WI38 (cell line): ENCODE results near the gene AXIN2.

ENCODE experiments used
- H3K4me3 ChIP-seq: 2 replicates; pipeline ENCODE4 v1.5.1; 2011; ENCODE audit warnings: low read depth, mild to moderate bottlenecking, control low read depth, low read length
- TF ChIP-seq, protein P1 (sequence below): IDR thresholded peaks from 2 replicates; pipeline ENCODE4 v1.5.1; 2012; ENCODE audit warnings: low read depth, mild to moderate bottlenecking, control low read depth, low read length

Gene AXIN2

GRCh38 chr17:65561452-65562205 is at the start of gene AXIN2:
TSS of gene AXIN2 (minus strand) at chr17:65561648. CDS start at chr17:65558620, 3,028 bp downstream.
- H3K4me3 ChIP-seq: peak within 1 kb of the TSS; percentile 74
- TF ChIP-seq, protein P1, sequence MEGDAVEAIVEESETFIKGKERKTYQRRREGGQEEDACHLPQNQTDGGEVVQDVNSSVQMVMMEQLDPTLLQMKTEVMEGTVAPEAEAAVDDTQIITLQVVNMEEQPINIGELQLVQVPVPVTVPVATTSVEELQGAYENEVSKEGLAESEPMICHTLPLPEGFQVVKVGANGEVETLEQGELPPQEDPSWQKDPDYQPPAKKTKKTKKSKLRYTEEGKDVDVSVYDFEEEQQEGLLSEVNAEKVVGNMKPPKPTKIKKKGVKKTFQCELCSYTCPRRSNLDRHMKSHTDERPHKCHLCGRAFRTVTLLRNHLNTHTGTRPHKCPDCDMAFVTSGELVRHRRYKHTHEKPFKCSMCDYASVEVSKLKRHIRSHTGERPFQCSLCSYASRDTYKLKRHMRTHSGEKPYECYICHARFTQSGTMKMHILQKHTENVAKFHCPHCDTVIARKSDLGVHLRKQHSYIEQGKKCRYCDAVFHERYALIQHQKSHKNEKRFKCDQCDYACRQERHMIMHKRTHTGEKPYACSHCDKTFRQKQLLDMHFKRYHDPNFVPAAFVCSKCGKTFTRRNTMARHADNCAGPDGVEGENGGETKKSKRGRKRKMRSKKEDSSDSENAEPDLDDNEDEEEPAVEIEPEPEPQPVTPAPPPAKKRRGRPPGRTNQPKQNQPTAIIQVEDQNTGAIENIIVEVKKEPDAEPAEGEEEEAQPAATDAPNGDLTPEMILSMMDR: 0 out of 2 replicates have a peak, but pooled peaks have one; percentile 7

DNA sequence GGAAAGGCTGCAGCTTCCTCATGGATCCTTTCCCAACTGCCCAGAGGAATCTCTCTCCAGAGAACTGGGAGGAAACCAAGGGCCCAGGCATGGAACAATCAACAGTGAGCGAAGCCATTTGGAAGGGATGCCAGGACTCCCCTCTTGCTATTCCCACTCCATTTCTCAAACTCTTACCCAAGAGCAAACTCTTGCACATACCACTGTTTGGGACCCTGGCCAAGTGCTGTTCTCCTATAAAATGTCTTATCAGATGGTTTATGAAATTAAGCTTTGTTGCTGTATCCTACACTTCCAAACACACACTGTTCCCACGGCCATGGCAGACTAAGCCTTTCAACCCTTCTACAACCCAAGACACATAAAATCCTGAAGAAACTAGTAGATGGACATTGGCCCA is 48.3 kb upstream of the AXIN2 start:
- no peak overlapping the region for H3K4me3 ChIP-seq
- TF ChIP-seq, protein P1: no peak

DNA sequence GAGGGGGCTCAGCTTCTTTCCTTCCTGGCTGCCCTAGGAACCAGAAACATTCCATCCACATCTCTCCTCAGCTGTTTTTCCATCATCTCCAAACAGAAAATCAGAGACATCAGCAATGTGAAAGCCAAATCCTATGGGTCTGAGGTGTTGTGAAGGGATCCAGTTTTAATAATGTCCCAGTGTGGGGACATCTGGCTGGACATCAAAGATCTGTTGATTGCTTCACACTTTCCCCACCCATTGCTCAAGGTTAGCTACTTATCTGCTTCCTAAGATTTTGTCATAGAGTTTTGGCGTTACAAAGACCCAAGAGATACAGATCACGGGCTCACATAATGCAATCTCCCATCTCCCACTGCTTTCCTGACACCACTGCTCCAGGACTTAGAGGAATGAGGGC is 47.8 kb upstream of the AXIN2 start:
- H3K4me3 ChIP-seq: no peak overlapping the region
- TF ChIP-seq, protein P1: no peak

GRCh38 chr17:65604070-65604469 is 42.6 kb upstream of the AXIN2 start:
- no peak overlapping the region for H3K4me3 ChIP-seq
- TF ChIP-seq, protein P1: no peak

DNA sequence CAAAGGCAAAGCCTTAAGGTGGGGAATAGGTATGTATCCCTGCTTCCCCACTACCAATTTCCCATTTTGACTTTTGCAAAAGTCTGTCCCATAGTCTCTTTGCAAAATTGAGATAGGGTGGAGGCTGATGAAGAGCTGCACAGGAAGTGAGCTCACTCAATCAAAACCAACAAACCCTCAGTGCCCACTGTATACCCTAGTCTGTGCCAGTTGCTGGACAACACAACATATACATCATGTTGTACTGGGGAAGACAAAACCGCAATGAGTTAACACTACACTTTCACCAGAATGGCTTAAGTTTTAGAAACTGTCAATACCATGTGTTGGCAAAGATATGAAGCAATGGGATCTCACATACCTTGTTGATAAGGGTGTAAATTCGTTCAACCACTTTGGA is 40.4 kb upstream of the AXIN2 start:
- no peak overlapping the region for H3K4me3 ChIP-seq
- TF ChIP-seq, protein P1: no peak

GRCh38 chr17:65601145-65601544 is 39.7 kb upstream of the AXIN2 start:
- H3K4me3 ChIP-seq: no peak overlapping the region
- TF ChIP-seq, protein P1: no peak

GRCh38 chr17:65600518-65600917 is 39.1 kb upstream of the AXIN2 start:
- H3K4me3 ChIP-seq: no peak overlapping the region
- TF ChIP-seq, protein P1: no peak
